Thoracic aorta (tissue), 2 donors: ENCODE measurements around the gene MACO1. TPM values are rescaled to one million over a fixed set of nuclear protein-coding genes. Genes with fewer than 3 reads are reported as not detected.

ENCODE experiments used
- ATAC-seq: fragments of 150-250 bp; one replicate; pipeline ENCODE4 v1.8.0; 2017; ENCODE audit warnings: low read depth; ENCODE audit not compliant: insufficient number of reproducible peaks, low FRiP score
- DNase-seq: peaks from one replicate; pipeline ENCODE4 v3.0.0-alpha.2; 2020; ENCODE audit warnings: low spot score
- H3K27ac ChIP-seq, 2 donors: fragments of 200-600 bp; sonication (generic); 1 replicate in 1 of 2; 2 replicates in 1 of 2; pipeline ENCODE4 v1.5.1; 2016; ENCODE audit warnings: mild to moderate bottlenecking in 2 of 2, moderate library complexity in 2 of 2
- H3K27me3 ChIP-seq: fragments of 200-600 bp; sonication (generic); replicated peaks from 2 replicates; pipeline ENCODE4 v1.6.0; 2016; ENCODE audit warnings: mild to moderate bottlenecking; ENCODE audit not compliant: insufficient read depth
- H3K36me3 ChIP-seq: fragments of 200-600 bp; sonication (generic); one replicate; pipeline ENCODE4 v1.5.1; 2016
- H3K4me1 ChIP-seq, 2 donors: fragments of 200-600 bp; sonication (generic); 1 replicate in 1 of 2; 2 replicates in 1 of 2; pipeline versions ENCODE4 v1.5.1 to v1.6.0; 2016; ENCODE audit warnings: low read depth in 2 of 2, mild to moderate bottlenecking in 1 of 2; ENCODE audit not compliant: control insufficient read depth in 1 of 2
- H3K4me3 ChIP-seq: fragments of 200-600 bp; sonication (generic); 2 replicates; pipeline ENCODE4 v1.5.1; 2016; ENCODE audit warnings: mild to moderate bottlenecking
- H3K9me3 ChIP-seq: fragments of 200-600 bp; sonication (generic); 2 replicates; pipeline ENCODE4 v1.5.1; 2016
- CTCF ChIP-seq: fragments of 200-600 bp; sonication (generic); IDR thresholded peaks from one replicate; pipeline ENCODE4 v1.5.1; 2019; ENCODE audit warnings: antibody characterized with exemption
- total RNA-seq, 2 donors: library from RNA; depleted of rRNA; stranded (reverse); fragments of >200 nt; gene quantifications; one replicate each; pipeline versions ENCODE4 v1.1.0 to v1.2.3, GENCODE V29; 2016

MACO1 gene
- total RNA-seq, 2 donors from 2014 or later = 15.2 to 18.8 TPM

- H3K36me3 ChIP-seq = peaks cover 8% of the 10 kb centered on the region
- H3K27ac ChIP-seq = no peak overlapping the region
- no peak for ATAC-seq
- H3K4me3 ChIP-seq = no peak overlapping the region
- no peak for DNase-seq
- H3K9me3 ChIP-seq = no peaks in the 10 kb centered on the region
- H3K4me1 ChIP-seq = peaks cover 0 to 7% of the 10 kb centered on the region in 2 donors
- H3K27me3 ChIP-seq = no peaks in the 10 kb centered on the region
- no peak for TF ChIP-seq CTCF
Observed at GRCh38 chr1:25447547-25447946, 16.9 kb downstream of the MACO1 start.

GRCh38 chr1:25450891-25451290 lies 20.2 kb downstream of the MACO1 start:
- H3K36me3 ChIP-seq = peaks cover 12% of the 10 kb centered on the region
- ATAC-seq = no peak
- no peak overlapping the region for H3K4me3 ChIP-seq
- no peaks in the 10 kb centered on the region for H3K9me3 ChIP-seq
- peaks cover 0 to 2% of the 10 kb centered on the region in 2 donors for H3K4me1 ChIP-seq
- no peak overlapping the region for H3K27ac ChIP-seq
- TF ChIP-seq CTCF = no peak
- no peaks in the 10 kb centered on the region for H3K27me3 ChIP-seq
- DNase-seq = no peak

GRCh38 chr1:25451908-25452307 lies 21.2 kb downstream of the MACO1 start:
- Histone ChIP-seq H3K4me3 (no peak overlapping the region), H3K9me3 (no peaks in the 10 kb centered on the region), H3K27ac (no peak overlapping the region), H3K36me3 (peaks cover 17% of the 10 kb centered on the region), H3K27me3 (no peaks in the 10 kb centered on the region), H3K4me1 (no peaks in the 10 kb centered on the region)
- ATAC-seq (no peak), DNase-seq (no peak)
- TF ChIP-seq CTCF = no peak

- no peak for DNase-seq
- Histone ChIP-seq H3K9me3 (no peaks in the 10 kb centered on the region), H3K36me3 (peaks cover 13% of the 10 kb centered on the region), H3K4me3 (no peak overlapping the region), H3K4me1 (peaks cover 6 to 22% of the 10 kb centered on the region in 2 donors), H3K27me3 (no peaks in the 10 kb centered on the region), H3K27ac (no peak overlapping the region)
- no peak for TF ChIP-seq CTCF
- ATAC-seq = no peak
Observed at GRCh38 chr1:25456502-25456901, 25.8 kb downstream of the MACO1 start.

- peaks cover 13 to 40% of the 10 kb centered on the region in 2 donors for H3K4me1 ChIP-seq
- ATAC-seq (no peak), DNase-seq (no peak)
- no peak for TF ChIP-seq CTCF
- H3K4me3 ChIP-seq = no peak overlapping the region
- H3K9me3 ChIP-seq = no peaks in the 10 kb centered on the region
- no peak overlapping the region for H3K27ac ChIP-seq
- H3K27me3 ChIP-seq = no peaks in the 10 kb centered on the region
- H3K36me3 ChIP-seq = peaks cover 13% of the 10 kb centered on the region
Observed at GRCh38 chr1:25458541-25459298, 28.0 kb downstream of the MACO1 start.
